AG08396 (cell line): Measurements from ENCODE around the gene CCNL2.

ENCODE experiments used
- DNase-seq: peaks from one replicate; pipeline ENCODE4 v3.0.0; 2012; ENCODE audit warnings: low spot score, mixed read lengths

Gene CCNL2

DNA sequence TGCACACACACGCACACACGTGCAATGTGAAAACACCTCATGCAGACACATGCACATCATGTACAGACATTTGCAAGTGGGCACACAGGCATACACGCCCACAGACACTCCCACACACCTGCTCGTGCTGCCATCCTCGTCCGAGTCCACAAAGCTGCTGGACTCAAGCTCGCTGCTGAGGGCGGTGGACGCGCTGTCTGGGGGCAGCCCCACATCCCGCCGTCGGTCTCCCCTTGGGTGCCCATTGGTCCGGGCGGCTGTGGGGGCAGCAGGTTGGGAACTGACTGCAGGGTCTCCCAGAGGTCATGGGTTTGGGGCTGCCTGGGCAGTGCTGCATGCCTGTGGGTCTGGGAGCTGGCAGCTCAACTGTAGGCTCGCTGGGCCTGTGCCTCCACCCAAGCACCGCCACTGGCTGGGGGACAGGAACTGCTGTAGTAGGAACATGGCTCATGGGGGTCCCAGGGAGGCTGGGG lies 57.5 kb downstream of the CCNL2 start:
- DNase-seq = no peak

DNA sequence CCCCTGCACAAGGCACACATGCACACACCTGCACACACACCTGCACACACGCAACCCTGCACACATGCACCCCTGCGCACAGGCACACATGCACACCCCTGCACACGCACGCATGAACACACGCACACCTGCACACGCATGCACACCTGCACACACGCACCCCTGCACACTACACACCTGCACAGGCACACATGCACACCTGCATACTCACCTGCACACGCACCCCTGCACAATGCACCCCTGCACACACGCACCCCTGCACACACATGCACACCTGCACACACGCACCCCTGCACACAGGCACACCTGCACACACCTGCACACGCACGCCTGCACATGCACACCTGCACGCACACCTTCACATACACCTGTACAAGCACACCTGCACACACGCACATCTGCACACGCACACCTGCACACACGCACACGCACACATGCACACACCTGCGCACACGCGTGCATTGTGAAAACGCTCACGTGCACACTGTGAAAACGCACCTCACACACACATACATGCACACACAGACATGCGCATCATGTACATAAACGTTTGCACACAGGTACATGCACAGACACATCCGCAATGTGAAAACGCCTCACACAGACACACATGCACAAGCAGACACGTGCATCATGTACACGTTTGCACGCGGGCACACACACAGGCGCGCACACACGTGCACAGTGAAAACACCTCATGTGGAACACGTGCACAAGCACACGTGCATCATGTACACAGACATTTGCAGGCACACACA lies 58.2 kb downstream of the CCNL2 start:
- no peak for DNase-seq

DNA sequence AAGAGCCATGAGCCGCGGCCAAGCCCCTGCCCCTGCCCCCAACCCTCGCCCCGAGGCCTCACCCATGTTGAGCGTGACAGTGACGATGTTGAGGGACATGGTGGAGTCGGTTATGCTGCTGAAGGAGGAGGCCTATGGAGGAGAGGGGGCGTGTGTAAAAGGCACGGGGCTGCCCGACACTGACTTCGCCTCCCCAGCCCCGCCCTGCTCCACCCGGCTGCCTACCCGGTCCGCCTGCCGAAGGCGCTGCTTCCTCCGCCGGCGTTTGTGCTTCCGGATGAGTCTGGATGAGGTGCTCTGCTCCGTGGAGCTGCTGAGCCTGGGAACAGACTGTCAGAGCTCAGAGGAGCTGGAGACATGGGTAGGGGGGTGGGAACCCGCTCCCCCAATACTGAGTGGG lies 59.0 kb downstream of the CCNL2 start:
- no peak for DNase-seq

DNA sequence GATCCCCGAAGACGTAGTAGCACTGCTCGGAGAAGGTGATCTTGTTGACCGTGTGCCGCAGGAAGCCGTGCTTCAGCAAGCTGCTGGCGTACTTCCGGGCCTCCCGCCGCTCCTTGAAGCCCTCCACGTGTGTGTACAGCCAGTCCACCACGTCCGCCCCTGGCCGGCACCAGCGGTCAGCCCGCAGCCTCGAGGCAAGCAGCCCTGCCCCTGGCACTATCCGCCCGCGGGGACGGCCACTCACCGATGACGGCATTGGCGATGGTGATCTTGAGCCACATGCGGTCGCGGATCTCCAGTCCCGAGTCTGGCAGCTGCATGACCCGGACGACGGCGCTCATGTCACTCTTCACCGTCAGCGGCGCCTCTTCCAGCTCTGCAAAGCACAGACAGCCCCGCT lies 60.9 kb downstream of the CCNL2 start:
- DNase-seq = no peak

DNA sequence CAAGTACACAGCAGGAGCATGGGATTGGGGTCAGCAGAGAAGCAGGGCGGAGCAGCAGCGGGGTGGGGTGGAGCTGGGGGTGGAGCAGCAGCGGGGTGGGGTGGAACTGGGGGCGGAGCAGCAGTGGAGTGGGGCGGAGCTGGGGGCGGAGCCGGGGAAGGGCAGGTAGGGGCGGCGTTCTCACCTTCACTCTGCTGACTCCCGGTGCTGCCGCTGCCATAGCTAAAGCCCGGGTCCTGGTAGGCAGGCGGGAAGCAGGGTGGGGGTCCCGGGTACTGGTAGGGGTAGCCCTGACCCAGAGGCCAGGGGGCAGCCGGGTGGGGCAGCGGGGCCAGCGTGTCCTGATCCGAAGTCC lies 61.4 kb downstream of the CCNL2 start:
- DNase-seq = no peak

DNA sequence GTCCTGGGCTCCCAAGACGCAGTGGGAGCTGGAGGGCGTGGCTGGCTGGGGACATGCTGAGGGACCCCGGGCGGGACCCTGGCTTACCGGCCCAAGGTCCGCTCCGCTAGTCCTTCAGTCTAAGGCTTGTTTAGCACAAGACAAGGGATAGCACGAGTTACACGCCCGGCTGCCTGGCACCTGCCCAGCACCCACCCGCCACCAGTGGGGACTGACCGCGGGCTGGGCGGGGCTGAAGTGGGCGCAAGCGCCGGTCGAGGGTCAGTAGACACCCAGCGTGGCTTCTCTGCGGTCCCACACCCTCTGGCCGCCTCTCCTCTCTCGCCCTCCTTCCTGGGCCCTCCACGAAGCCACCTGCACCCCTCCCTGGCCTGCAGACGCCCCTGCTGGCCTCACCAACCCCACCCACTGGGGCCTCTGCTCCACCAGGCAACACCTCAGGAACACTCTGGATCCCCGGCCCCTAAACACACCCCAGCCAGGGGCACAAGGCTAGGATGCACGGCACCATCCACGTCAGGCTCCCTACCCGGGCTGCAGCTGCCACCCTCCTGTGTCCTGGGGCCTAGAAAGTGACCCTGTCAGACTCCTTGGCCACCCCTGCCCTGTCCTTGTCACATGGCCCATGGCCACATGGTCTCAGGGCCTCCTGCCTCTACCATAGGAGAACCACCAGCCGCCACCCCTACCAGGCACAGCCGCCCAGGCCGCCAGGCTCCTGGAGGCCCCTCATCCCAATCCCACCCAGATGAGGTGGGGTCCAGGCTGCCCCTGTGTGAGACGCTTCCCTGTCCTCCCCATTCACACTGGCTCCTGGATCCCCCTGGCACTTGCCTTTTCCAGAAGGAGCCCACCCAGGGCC lies 62.0 kb downstream of the CCNL2 start:
- no peak for DNase-seq

DNA sequence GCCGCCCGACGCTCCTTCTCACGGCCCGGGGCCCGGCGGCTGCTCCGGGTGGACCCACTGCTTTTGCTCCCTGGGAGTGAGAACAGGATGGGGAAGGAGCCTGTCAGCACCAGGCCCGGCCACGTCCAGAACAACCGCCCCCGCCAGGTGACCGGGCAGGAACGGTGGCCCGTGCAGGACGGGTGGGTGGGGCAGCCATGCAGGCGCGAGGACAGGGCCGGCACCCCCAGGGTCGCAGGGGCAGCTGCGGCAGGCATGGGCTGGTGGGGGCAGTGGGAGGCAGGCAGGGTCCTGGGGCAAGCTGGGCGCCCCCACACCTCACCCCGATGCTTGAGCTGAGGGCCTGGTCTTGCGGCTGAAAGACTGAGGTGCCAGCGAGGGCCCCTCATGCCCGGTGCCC lies 62.7 kb downstream of the CCNL2 start:
- no peak for DNase-seq

DNA sequence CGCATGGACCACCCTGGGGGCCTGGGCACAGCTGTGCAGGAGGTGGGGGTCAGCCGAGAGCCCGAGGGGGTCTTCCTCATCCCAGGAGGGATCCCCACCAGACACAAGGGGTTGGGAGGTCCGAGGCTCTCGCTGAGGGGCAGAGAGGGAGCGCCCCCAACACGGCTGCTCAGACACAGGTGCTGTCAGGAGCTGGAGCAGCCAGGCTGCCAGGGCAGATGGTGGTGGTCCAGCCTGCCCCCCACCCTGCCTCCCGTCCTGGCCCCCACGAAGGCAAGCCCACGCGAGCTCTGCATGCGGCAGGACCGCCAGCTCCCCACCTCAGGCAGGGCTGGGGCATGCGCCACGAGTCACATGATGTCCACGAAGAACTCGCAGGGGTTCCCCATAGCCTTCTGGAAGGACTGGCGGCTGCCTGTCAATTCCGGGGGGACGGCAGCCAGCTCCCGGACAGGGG lies 63.3 kb downstream of the CCNL2 start:
- no peak for DNase-seq
